Neuron (in vitro differentiated cells): ENCODE measurements around the gene DCAF4.
"Not testable (repeated sequence)": the region's sequence is repeated elsewhere in the genome, so short reads cannot be mapped to it uniquely, and the experiment has no call there.

Experiments used
- H2AFZ ChIP-seq: one replicate; pipeline ENCODE4 v1.6.1; 2013; ENCODE audit warnings: low read depth, mild to moderate bottlenecking, inconsistent platforms, low read length, moderate library complexity
- H3K27me3 ChIP-seq: one replicate; pipeline ENCODE4 v1.6.1; 2013; ENCODE audit warnings: low read length; ENCODE audit not compliant: insufficient read depth
- H3K36me3 ChIP-seq: one replicate; pipeline ENCODE4 v1.6.1; 2013; ENCODE audit warnings: low read length; ENCODE audit not compliant: insufficient read depth
- H3K4me1 ChIP-seq: one replicate; pipeline ENCODE4 v1.6.1; 2013; ENCODE audit warnings: low read length; ENCODE audit not compliant: insufficient read depth
- H3K4me3 ChIP-seq: 2 replicates; pipeline ENCODE4 v1.5.1; 2013; ENCODE audit warnings: mild to moderate bottlenecking, low read length, moderate library complexity
- H3K9me3 ChIP-seq: one replicate; pipeline ENCODE4 v1.6.1; 2013; ENCODE audit warnings: low read length

DCAF4 gene

DNA sequence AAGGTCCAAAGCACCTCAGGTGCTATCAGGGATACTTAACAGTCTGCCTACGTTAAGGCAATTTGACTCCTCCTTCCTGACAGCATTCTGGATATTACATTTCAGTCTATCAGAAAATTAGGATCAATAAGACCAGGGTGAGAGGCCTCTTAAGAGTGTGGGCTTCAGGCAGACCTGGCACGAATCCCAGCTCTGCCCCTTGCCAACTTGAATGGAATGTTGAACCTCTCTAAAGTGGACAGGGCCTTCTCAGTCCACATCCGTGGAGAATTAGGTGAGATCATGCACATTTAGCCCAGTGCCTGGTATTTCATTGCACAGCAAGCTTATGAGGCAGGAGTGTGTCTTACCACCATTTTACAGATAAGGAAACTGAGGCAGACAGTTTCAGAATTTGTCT is 25.9 kb downstream of the DCAF4 start:
- Histone ChIP-seq H3K27me3 (no peaks in the 10 kb centered on the region), H3K9me3 (peaks cover 3% of the 10 kb centered on the region), H3K36me3 (peaks cover 11% of the 10 kb centered on the region)

DNA sequence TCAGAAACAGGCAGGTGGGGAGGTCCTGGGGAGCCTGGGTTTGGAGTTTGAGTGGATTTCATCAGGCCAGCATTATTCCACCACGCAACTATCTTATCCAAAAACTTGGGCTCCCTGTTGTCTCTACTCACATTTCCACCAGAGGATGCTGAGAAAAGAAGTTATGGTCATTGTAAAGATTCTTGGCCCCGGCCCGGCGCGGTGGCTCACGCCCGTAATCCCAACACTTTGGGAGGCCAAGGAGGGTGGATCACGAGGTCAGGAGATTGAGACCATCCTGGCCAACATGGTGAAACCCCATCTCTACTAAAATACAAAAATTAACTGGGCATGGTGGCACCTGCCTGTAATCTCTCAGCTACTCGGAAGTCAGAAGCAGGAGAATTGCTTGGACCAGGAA is 30.5 kb downstream of the DCAF4 start:
- H3K27me3 ChIP-seq, H3K4me3 ChIP-seq, H3K9me3 ChIP-seq, H3K4me1 ChIP-seq, H2AFZ ChIP-seq: not testable (repeated sequence)
- H3K36me3 ChIP-seq = peaks cover 27% of the 10 kb centered on the region

More for the DNA sequence above, 25.9 kb downstream of the DCAF4 start:
- H3K4me1 ChIP-seq = no peaks in the 10 kb centered on the region
- H2AFZ ChIP-seq = no peak overlapping the region
- H3K4me3 ChIP-seq = no peak overlapping the region

DNA sequence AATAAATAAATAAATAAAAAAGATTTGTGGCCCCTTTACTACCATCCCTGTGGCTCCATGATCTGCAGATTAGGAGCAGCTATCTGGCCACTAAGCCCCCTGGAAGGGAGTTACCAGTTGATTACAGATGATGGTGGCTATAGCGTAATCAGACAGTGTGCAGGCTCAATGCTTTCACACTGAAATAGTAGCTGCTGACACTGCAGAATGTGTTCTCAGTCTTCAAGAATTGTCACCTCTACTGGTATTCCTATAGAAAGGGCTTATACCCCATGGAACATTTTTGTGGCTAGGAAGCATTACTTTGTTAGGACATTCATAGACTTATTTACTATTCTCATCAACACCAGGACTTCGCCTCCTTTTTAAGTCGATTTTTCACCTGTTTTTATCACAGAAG is 30.9 kb downstream of the DCAF4 start:
- peaks cover 3% of the 10 kb centered on the region for H3K9me3 ChIP-seq
- peaks cover 27% of the 10 kb centered on the region for H3K36me3 ChIP-seq
- H3K27me3 ChIP-seq = no peaks in the 10 kb centered on the region
- H2AFZ ChIP-seq = no peak overlapping the region
- no peaks in the 10 kb centered on the region for H3K4me1 ChIP-seq
- no peak overlapping the region for H3K4me3 ChIP-seq

DNA sequence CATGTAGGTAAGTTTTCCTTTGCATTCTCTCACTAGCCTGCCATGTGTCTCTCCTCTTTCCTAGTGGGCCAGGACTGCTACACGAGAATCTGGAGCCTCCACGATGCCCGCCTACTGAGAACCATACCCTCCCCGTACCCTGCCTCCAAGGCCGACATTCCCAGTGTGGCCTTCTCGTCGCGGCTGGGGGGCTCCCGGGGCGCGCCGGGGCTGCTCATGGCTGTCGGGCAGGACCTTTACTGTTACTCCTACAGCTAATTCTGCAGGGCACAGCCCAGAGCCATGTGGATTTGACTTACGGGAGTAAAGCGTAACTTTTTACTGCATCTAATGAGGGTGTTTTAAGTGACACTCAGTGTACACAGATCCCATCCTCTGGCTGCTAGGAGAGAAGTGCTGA is 32.3 kb downstream of the DCAF4 start:
- no peak overlapping the region for H3K4me3 ChIP-seq
- H3K27me3 ChIP-seq = no peaks in the 10 kb centered on the region
- H3K36me3 ChIP-seq = peaks cover 27% of the 10 kb centered on the region
- H3K4me1 ChIP-seq = no peaks in the 10 kb centered on the region
- no peak overlapping the region for H2AFZ ChIP-seq
- peaks cover 3% of the 10 kb centered on the region for H3K9me3 ChIP-seq

DNA sequence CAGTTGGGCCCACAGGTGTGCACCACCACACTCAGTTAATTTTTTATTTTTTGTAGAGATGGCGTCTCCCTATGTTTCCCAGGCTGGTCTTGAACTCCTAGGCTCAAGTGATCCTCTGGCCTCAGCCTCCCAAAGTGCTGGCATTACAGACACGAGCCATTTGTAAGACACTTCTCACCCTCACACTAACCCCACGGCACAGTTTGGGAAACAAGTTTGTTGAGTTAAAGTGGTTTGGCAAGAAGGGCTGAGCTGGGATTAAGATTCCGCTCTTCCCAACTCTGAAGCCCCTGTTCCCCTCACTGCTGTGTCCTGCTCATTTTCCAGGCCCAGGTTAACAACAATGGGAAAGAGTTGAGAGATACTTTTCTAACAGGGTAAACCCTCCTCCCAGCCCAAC is 34.8 kb downstream of the DCAF4 start:
- not testable (repeated sequence) for H2AFZ ChIP-seq, H3K4me1 ChIP-seq, H3K9me3 ChIP-seq, H3K27me3 ChIP-seq, H3K4me3 ChIP-seq
- peaks cover 27% of the 10 kb centered on the region for H3K36me3 ChIP-seq

DNA sequence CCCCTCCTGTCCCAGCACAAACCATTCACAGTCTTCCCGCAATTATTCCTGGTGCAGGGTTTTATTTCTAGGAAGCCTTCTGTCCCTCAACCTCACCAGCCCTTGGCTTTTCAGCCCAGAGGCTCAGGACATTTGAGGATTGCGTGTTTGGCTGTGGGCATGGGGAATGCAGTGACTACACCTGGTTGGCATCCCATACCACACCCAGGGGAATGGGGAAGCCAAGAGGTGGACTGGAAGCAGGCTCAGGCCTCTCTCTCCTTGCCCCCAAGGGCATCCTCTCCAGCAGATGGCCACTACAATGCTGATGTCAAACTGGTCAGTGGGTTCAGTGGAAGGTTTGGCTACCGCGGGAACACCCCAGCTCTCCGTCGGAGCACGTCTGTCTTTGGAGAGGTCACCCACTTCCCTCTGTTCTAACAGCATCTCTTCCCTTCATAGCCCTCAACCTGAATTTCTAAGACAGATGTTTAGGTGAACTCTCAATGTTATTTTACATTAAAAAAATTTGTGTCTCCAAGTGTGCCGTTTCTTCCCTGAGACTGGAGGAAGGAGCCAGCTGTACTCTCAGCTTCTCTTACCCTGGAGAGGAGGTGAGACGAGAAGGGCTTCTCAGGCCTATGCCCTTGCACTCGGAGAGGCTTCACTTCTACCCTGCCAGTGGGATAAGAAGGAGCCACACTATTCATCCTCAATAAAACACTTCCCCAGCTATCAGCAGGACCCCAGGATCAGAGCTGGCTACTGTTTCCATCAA is 35.5 kb downstream of the DCAF4 start:
- Histone ChIP-seq H3K36me3 (peaks cover 20% of the 10 kb centered on the region), H3K4me1 (no peaks in the 10 kb centered on the region), H2AFZ (no peak overlapping the region), H3K4me3 (no peak overlapping the region), H3K9me3 (no peaks in the 10 kb centered on the region), H3K27me3 (no peaks in the 10 kb centered on the region)

DNA sequence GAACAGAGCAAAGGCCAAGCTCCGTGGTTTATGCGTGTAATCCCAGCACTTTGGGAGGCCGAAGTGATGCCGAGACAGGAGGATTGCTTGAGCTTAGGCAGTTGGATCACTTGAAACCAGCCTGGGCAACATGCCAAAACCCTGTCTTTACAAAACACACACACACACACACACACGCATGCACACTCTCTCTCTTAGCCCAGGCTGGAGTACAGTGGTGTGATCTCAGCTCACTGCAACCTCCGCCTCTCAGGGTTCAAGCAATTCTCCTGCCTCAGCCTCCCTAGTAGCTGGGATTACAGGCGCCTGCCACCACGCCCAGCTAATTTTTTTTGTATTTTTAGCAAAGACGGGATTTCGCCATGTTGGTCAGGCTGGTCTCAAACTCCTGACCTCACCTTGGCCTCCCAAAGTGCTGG is 36.1 kb downstream of the DCAF4 start:
- not testable (repeated sequence) for H3K9me3 ChIP-seq, H3K4me1 ChIP-seq, H2AFZ ChIP-seq, H3K4me3 ChIP-seq, H3K27me3 ChIP-seq
- H3K36me3 ChIP-seq = peaks cover 18% of the 10 kb centered on the region

DNA sequence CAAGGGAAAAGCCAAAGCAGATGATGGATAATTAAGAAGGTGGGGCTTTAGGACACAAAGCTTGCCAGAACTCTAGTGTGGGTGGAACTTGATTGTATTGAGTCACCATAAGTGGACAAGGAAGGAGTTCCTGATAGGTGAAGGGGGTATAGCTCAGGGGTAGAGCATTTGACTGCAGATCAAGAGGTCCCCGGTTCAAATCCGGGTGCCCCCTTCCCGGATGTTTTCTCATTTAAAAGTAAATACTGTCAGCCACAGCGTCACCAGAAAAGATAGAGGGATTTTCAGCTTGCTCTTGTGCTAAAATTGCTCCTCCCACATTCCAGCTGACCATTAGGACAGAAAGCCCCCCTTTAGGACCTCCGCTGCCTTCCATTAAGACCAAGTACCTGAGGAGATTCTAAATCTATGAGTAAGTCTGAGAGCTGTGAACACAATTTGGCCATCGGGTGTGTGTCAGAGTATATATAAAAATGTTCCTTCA is 36.6 kb downstream of the DCAF4 start:
- H3K9me3 ChIP-seq = no peaks in the 10 kb centered on the region
- H3K4me3 ChIP-seq = no peak overlapping the region
- no peaks in the 10 kb centered on the region for H3K4me1 ChIP-seq
- H2AFZ ChIP-seq = no peak overlapping the region
- H3K36me3 ChIP-seq = peaks cover 17% of the 10 kb centered on the region
- H3K27me3 ChIP-seq = no peaks in the 10 kb centered on the region

DNA sequence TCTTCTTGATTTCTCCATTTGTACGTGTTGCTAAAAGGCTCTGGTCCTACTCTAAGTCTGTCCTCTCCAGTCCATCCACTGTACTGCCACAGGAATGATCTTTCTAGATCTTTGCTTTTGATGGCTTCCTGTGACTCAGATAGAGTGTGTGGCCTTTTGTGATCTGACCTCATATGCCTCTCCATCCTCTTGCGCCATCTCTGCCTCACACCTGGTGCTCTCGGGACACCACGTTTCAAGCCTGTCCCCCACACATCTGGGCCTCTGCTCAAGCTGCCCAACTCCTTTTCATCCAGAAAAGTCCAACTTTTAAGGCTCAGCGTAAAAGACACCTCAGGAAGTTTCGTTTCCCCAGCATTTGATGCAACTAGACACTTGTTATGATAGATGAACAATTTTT is 39.0 kb downstream of the DCAF4 start:
- H3K27me3 ChIP-seq = no peaks in the 10 kb centered on the region
- H3K9me3 ChIP-seq = no peaks in the 10 kb centered on the region
- no peaks in the 10 kb centered on the region for H3K4me1 ChIP-seq
- peaks cover 11% of the 10 kb centered on the region for H3K36me3 ChIP-seq
- H2AFZ ChIP-seq = no peak overlapping the region
- no peak overlapping the region for H3K4me3 ChIP-seq

DNA sequence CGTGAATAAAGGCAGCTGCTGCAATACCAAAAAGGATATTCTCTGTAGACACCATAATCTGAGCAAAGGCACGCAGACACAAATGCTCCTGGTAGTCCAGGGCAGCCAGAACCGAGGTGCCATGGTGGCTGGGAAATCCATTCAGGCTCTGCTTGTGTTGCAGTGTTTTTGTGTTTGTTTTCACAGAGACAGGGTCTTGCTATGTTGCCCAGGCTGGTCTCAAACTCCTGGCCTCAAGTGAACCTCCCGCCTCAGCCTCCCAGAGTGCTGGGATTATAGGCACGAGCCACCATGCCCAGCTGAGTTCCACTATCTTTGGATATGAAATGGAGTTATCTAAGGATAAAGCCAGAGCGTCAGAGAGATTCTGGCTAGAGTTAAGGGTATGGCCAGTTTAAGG is 39.8 kb downstream of the DCAF4 start:
- Histone ChIP-seq H3K9me3 (no peaks in the 10 kb centered on the region), H3K36me3 (peaks cover 19% of the 10 kb centered on the region), H3K4me3 (no peak overlapping the region), H3K4me1 (no peaks in the 10 kb centered on the region), H3K27me3 (no peaks in the 10 kb centered on the region), H2AFZ (no peak overlapping the region)

DNA sequence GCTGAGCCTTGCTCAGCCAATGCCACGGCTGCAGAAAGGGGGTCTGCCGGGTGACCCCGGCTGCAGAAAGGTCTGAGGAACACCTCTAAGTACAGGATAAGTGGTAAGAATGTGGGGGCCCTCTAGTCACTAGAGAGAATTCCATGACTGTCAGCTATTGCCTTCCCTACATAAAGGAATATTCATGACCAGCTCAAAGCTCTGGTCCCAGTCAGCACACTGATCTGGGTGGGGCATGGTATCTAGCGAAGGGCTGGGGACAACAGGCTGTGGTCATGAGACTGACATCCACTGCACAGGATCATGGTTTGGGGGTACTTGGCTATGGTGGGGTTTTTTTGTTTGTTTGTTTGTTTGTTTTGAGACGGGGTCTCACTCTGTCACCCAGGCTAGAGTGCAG is 42.1 kb downstream of the DCAF4 start:
- H3K36me3 ChIP-seq = peaks cover 29% of the 10 kb centered on the region
- no peak overlapping the region for H2AFZ ChIP-seq
- H3K4me3 ChIP-seq = no peak overlapping the region
- no peaks in the 10 kb centered on the region for H3K4me1 ChIP-seq
- H3K9me3 ChIP-seq = no peaks in the 10 kb centered on the region
- H3K27me3 ChIP-seq = no peaks in the 10 kb centered on the region

DNA sequence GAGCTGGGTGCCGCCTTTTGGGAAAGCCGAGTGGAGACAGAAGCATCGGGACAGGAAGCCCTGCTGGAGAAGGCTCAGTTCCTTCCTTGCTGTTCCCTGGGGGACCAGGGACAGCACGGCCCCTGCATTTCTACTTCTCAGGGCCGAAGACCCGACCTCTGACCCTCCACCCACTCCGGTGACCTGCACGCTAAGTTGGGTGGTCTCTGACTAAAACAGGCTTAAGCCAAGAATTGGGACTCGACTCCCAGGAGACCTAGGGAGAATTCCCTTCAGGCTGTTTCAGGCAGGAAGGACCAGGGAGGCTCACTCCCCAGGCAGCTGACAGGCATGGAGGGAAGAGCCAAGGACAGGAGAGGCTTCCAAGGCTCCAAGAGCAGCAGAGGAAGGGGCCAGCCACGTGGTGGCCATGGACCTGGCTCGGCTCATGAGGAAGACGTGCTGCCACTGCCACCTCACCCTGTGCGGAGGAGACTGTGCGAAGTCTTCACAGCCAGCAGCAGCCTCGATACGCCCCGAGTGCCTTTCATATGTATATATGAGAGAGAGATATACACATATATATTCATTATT is 43.9 kb downstream of the DCAF4 start:
- Histone ChIP-seq H3K9me3 (no peaks in the 10 kb centered on the region), H3K4me1 (no peaks in the 10 kb centered on the region), H3K27me3 (no peaks in the 10 kb centered on the region), H3K4me3 (no peak overlapping the region), H2AFZ (no peak overlapping the region), H3K36me3 (peaks cover 47% of the 10 kb centered on the region)

DNA sequence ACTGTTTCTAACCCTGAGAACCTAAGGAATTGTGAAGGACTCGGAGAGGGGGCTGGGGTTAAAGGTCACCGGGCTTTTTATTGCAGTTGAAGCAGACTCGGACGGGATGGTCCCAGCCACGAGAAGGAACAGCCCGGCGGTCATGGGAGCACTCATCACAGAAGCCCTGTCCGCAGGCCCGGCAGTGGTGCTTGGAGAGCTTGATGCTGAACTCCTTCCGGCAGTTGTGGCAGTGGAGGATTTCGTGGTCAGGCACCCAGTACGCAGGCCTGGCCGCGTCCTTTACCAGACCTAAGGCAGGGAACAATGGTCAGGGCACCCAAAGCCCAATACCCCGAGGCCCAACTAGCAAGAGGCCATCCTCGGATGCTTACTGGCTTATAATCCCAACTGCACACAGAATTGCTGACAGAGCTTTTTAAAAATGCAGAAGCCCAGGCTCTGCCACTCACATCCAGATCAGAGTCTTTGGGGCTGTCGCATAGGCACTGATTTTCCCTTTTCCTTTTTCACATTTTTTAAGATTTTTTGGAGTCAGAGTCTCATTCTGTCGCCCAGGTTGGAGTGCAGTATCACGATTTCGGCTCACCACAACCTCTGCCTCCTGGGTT is 44.7 kb downstream of the DCAF4 start:
- H3K4me3 ChIP-seq = no peak overlapping the region
- peaks cover 54% of the 10 kb centered on the region for H3K36me3 ChIP-seq
- no peak overlapping the region for H2AFZ ChIP-seq
- no peaks in the 10 kb centered on the region for H3K27me3 ChIP-seq
- no peaks in the 10 kb centered on the region for H3K9me3 ChIP-seq
- no peaks in the 10 kb centered on the region for H3K4me1 ChIP-seq
